SK-N-SH treated with all-trans-retinoic acid at 6 μM for 48 hours (cell line): ENCODE data around the gene NIPBL.

Experiments
- ATAC-seq: fragments of 200-7000 bp; cut with Tn5 transposase; 3 replicates; pipeline ENCODE4 v1.9.1; 2020; ENCODE audit warnings: mild to moderate bottlenecking, moderate library complexity
- ARNTL ChIP-seq: fragments of 450-650 bp; formaldehyde crosslinking; IDR thresholded peaks from 2 replicates; pipeline ENCODE4 v1.5.0; 2020; ENCODE audit warnings: low read depth, mild to moderate bottlenecking, moderate library complexity, borderline replicate concordance
- BACH2 ChIP-seq: fragments of 250-450 bp; sonication (Bioruptor Pico); IDR thresholded peaks from 2 replicates; pipeline ENCODE4 v1.9.0; 2021; ENCODE audit warnings: mild to moderate bottlenecking, borderline replicate concordance
- ESRRG ChIP-seq: fragments of 250-450 bp; sonication (Bioruptor Pico); IDR thresholded peaks from 2 replicates; pipeline ENCODE4 v1.6.1; 2021; ENCODE audit warnings: mild to moderate bottlenecking
- GLIS3 ChIP-seq: fragments of 250-450 bp; sonication (Bioruptor Pico); IDR thresholded peaks from 2 replicates; pipeline ENCODE4 v1.5.0; 2020; ENCODE audit warnings: mild to moderate bottlenecking, moderate library complexity
- ISL1 ChIP-seq: fragments of 250-450 bp; sonication (Bioruptor Pico); IDR thresholded peaks from 2 replicates; pipeline ENCODE4 v2.1.2; 2022; ENCODE audit warnings: mild to moderate bottlenecking, moderate library complexity
- OSR1 ChIP-seq: fragments of 250-450 bp; sonication (Bioruptor Pico); IDR thresholded peaks from 2 replicates; pipeline ENCODE4 v1.8.0; 2022; ENCODE audit warnings: moderate library complexity, mild to moderate bottlenecking, inconsistent platforms
- PATZ1 ChIP-seq: fragments of 250-450 bp; sonication (Bioruptor Pico); IDR thresholded peaks from 2 replicates; pipeline ENCODE4 v1.8.0; 2020; ENCODE audit warnings: mild to moderate bottlenecking, moderate library complexity, borderline replicate concordance
- POU6F1 ChIP-seq: fragments of 250-450 bp; sonication (Bioruptor Pico); IDR thresholded peaks from 2 replicates; pipeline ENCODE4 v1.8.0; 2021; ENCODE audit warnings: low read depth, mild to moderate bottlenecking, moderate library complexity, borderline replicate concordance
- PPARA ChIP-seq: fragments of 250-450 bp; sonication (Bioruptor Pico); IDR thresholded peaks from 2 replicates; pipeline ENCODE4 v1.5.0; 2020; ENCODE audit warnings: mild to moderate bottlenecking, borderline replicate concordance
- RARB ChIP-seq: fragments of 250-450 bp; sonication (Bioruptor Pico); IDR thresholded peaks from 2 replicates; pipeline ENCODE4 v1.8.0; 2021; ENCODE audit warnings: mild to moderate bottlenecking, moderate library complexity
- SNAI2 ChIP-seq: fragments of 250-450 bp; sonication (Bioruptor Pico); IDR thresholded peaks from 2 replicates; pipeline ENCODE4 v1.5.0; 2020; ENCODE audit warnings: mild to moderate bottlenecking, moderate library complexity
- TCF4 ChIP-seq: fragments of 250-450 bp; sonication (Bioruptor Pico); IDR thresholded peaks from 2 replicates; pipeline ENCODE4 v1.8.0; 2021; ENCODE audit warnings: mild to moderate bottlenecking, moderate library complexity, borderline replicate concordance
- TOX ChIP-seq: fragments of 250-450 bp; sonication (Bioruptor Pico); IDR thresholded peaks from 2 replicates; pipeline ENCODE4 v1.8.0; 2021; ENCODE audit warnings: mild to moderate bottlenecking, moderate library complexity, borderline replicate concordance
- ZC3H10 ChIP-seq: fragments of 250-450 bp; sonication (Bioruptor Pico); IDR thresholded peaks from 2 replicates; pipeline ENCODE4 v1.5.1; 2021; ENCODE audit warnings: mild to moderate bottlenecking, moderate library complexity
- ZFP3 ChIP-seq: fragments of 250-450 bp; sonication (Bioruptor Pico); IDR thresholded peaks from 2 replicates; pipeline ENCODE4 v1.5.0; 2020; ENCODE audit warnings: mild to moderate bottlenecking, moderate library complexity
- ZFP30 ChIP-seq: fragments of 450-650 bp; formaldehyde crosslinking; IDR thresholded peaks from 2 replicates; pipeline ENCODE4 v1.5.0; 2022; ENCODE audit warnings: mild to moderate bottlenecking, moderate library complexity
- ZNF565 ChIP-seq: fragments of 450-650 bp; formaldehyde crosslinking; conservative IDR thresholded peaks from 2 replicates; pipeline ENCODE4 v1.5.0; 2020; ENCODE audit warnings: low read depth, mild to moderate bottlenecking, moderate library complexity
- TF ChIP-seq, protein P1 (sequence below): fragments of 250-450 bp; sonication (Bioruptor Pico); IDR thresholded peaks from 2 replicates; pipeline ENCODE4 v1.5.1; 2021; ENCODE audit warnings: mild to moderate bottlenecking, moderate library complexity
- TF ChIP-seq, protein P2 (sequence below): fragments of 250-450 bp; sonication (Bioruptor Pico); IDR thresholded peaks from 2 replicates; pipeline ENCODE4 v1.5.0; 2020; ENCODE audit warnings: mild to moderate bottlenecking, moderate library complexity
- TF ChIP-seq, protein P3 (sequence below): fragments of 250-450 bp; sonication (Bioruptor Pico); IDR thresholded peaks from 2 replicates; pipeline ENCODE4 v1.5.1; 2020; ENCODE audit warnings: low read depth, mild to moderate bottlenecking, moderate library complexity

The NIPBL gene

DNA sequence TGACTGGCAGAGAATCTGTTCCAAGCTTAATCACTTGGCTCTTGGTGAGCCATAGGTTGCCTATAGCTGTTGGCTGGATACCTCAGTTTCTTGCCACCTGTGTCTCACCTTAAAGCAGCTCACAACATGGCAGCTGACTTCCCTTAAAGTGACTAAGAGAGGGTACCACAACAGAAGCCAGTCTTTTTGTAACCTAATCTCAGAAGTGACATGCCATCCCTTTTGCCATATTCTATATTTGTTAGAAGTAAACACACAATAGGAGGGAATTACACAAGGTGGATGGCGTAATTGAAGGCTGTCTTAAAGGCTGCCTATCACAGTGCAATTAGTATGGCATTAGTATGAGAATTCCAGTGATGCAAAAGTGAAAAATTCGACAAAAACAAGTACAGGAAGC, 28.1 kb downstream of the NIPBL start:
- no peak for ATAC-seq

GRCh38 chr5:36908544-36909260, 32.1 kb downstream of the NIPBL start:
- no peak for ATAC-seq
- TF ChIP-seq ISL1 (CRISPR knock-in tag) = no peak
- no peak for TF ChIP-seq ZC3H10 (CRISPR knock-in tag)
- TF ChIP-seq, protein P1, sequence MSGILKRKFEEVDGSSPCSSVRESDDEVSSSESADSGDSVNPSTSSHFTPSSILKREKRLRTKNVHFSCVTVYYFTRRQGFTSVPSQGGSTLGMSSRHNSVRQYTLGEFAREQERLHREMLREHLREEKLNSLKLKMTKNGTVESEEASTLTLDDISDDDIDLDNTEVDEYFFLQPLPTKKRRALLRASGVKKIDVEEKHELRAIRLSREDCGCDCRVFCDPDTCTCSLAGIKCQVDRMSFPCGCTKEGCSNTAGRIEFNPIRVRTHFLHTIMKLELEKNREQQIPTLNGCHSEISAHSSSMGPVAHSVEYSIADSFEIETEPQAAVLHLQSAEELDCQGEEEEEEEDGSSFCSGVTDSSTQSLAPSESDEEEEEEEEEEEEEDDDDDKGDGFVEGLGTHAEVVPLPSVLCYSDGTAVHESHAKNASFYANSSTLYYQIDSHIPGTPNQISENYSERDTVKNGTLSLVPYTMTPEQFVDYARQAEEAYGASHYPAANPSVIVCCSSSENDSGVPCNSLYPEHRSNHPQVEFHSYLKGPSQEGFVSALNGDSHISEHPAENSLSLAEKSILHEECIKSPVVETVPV = no peak
- TF ChIP-seq ZNF565 (CRISPR knock-in tag) = no peak
- no peak for TF ChIP-seq PATZ1 (CRISPR knock-in tag)
- no peak for TF ChIP-seq OSR1 (CRISPR knock-in tag)
- TF ChIP-seq, protein P2, sequence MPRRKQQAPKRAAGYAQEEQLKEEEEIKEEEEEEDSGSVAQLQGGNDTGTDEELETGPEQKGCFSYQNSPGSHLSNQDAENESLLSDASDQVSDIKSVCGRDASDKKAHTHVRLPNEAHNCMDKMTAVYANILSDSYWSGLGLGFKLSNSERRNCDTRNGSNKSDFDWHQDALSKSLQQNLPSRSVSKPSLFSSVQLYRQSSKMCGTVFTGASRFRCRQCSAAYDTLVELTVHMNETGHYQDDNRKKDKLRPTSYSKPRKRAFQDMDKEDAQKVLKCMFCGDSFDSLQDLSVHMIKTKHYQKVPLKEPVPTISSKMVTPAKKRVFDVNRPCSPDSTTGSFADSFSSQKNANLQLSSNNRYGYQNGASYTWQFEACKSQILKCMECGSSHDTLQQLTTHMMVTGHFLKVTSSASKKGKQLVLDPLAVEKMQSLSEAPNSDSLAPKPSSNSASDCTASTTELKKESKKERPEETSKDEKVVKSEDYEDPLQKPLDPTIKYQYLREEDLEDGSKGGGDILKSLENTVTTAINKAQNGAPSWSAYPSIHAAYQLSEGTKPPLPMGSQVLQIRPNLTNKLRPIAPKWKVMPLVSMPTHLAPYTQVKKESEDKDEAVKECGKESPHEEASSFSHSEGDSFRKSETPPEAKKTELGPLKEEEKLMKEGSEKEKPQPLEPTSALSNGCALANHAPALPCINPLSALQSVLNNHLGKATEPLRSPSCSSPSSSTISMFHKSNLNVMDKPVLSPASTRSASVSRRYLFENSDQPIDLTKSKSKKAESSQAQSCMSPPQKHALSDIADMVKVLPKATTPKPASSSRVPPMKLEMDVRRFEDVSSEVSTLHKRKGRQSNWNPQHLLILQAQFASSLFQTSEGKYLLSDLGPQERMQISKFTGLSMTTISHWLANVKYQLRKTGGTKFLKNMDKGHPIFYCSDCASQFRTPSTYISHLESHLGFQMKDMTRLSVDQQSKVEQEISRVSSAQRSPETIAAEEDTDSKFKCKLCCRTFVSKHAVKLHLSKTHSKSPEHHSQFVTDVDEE (CRISPR knock-in tag) = no peak
- no peak for TF ChIP-seq TCF4 (CRISPR knock-in tag)
- TF ChIP-seq SNAI2 (CRISPR knock-in tag) = no peak
- no peak for TF ChIP-seq RARB (CRISPR knock-in tag)
- no peak for TF ChIP-seq ZFP3 (CRISPR knock-in tag)
- TF ChIP-seq PPARA (CRISPR knock-in tag) = no peak
- TF ChIP-seq ESRRG (CRISPR knock-in tag) = no peak
- no peak for TF ChIP-seq TOX (CRISPR knock-in tag)
- TF ChIP-seq ZFP30 = no peak

More for the DNA sequence above, 28.1 kb downstream of the NIPBL start:
- TF ChIP-seq, protein P2 (CRISPR knock-in tag) = no peak
- TF ChIP-seq ZFP3 (CRISPR knock-in tag) = no peak
- no peak for TF ChIP-seq ZC3H10 (CRISPR knock-in tag)
- no peak for TF ChIP-seq SNAI2 (CRISPR knock-in tag)
- no peak for TF ChIP-seq RARB (CRISPR knock-in tag)
- no peak for TF ChIP-seq OSR1 (CRISPR knock-in tag)
- TF ChIP-seq, protein P1 = no peak
- TF ChIP-seq TCF4 (CRISPR knock-in tag) = no peak
- TF ChIP-seq ISL1 (CRISPR knock-in tag) = no peak
- TF ChIP-seq BACH2 = no peak
- no peak for TF ChIP-seq GLIS3 (CRISPR knock-in tag)
- TF ChIP-seq ARNTL (CRISPR knock-in tag) = no peak
- no peak for TF ChIP-seq PPARA (CRISPR knock-in tag)
- TF ChIP-seq ESRRG (CRISPR knock-in tag) = no peak
- TF ChIP-seq, protein P3, sequence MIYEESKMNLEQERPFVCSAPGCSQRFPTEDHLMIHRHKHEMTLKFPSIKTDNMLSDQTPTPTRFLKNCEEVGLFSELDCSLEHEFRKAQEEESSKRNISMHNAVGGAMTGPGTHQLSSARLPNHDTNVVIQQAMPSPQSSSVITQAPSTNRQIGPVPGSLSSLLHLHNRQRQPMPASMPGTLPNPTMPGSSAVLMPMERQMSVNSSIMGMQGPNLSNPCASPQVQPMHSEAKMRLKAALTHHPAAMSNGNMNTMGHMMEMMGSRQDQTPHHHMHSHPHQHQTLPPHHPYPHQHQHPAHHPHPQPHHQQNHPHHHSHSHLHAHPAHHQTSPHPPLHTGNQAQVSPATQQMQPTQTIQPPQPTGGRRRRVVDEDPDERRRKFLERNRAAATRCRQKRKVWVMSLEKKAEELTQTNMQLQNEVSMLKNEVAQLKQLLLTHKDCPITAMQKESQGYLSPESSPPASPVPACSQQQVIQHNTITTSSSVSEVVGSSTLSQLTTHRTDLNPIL (CRISPR knock-in tag) = no peak
- no peak for TF ChIP-seq POU6F1 (CRISPR knock-in tag)
